Stimulated activated CD4-positive, alpha-beta T cell treated with anti-CD3 and anti-CD28 coated beads, Interleukin-1b, Interleukin-23, amount 100 ng/mL, for 1 hour (primary cell): Measurements from ENCODE around the gene TNKS1BP1.

ENCODE experiments used
- DNase-seq, 2 donors: peaks; one replicate each; pipeline ENCODE4 v3.0.0-alpha.2; 2020; ENCODE audit warnings: low read depth in 2 of 2

The TNKS1BP1 gene

GRCh38 chr11:57330029-57330428 is 5.3 kb upstream of the TNKS1BP1 start:
- no peak for DNase-seq

GRCh38 chr11:57327721-57328120 is 3.0 kb upstream of the TNKS1BP1 start:
- DNase-seq = no peak

GRCh38 chr11:57325735-57326048 is 940 bp upstream of the TNKS1BP1 start:
- no peak for DNase-seq

GRCh38 chr11:57324154-57324885 is 432 bp downstream of the TNKS1BP1 start:
- no peak for DNase-seq

- DNase-seq = no peak
Measured at GRCh38 chr11:57323855-57324153, 948 bp downstream of the TNKS1BP1 start.

GRCh38 chr11:57323167-57323854 is 1.4 kb downstream of the TNKS1BP1 start:
- no peak for DNase-seq

- DNase-seq = no peak
Measured at GRCh38 chr11:57322256-57323166, 2.2 kb downstream of the TNKS1BP1 start.

GRCh38 chr11:57321388-57322255 is 3.1 kb downstream of the TNKS1BP1 start:
- no peak for DNase-seq

- no peak for DNase-seq
Measured at GRCh38 chr11:57320719-57321387, 3.9 kb downstream of the TNKS1BP1 start.

- no peak for DNase-seq
Measured at GRCh38 chr11:57320067-57320718, 4.6 kb downstream of the TNKS1BP1 start.

GRCh38 chr11:57318178-57318577 is 6.6 kb downstream of the TNKS1BP1 start:
- no peak for DNase-seq

GRCh38 chr11:57316017-57316416 is 8.7 kb downstream of the TNKS1BP1 start:
- DNase-seq = no peak

- DNase-seq = no peak
Measured at GRCh38 chr11:57315491-57315890, 9.3 kb downstream of the TNKS1BP1 start.

- no peak for DNase-seq
Measured at GRCh38 chr11:57314221-57314973, 10.4 kb downstream of the TNKS1BP1 start.

GRCh38 chr11:57313788-57314135 is 11.0 kb downstream of the TNKS1BP1 start:
- DNase-seq = no peak

- DNase-seq = no peak
Measured at GRCh38 chr11:57313071-57313787, 11.5 kb downstream of the TNKS1BP1 start.

- DNase-seq = no peak
Measured at GRCh38 chr11:57312511-57313021, 12.2 kb downstream of the TNKS1BP1 start.

- no peak for DNase-seq
Measured at GRCh38 chr11:57311109-57311936, 13.4 kb downstream of the TNKS1BP1 start.
